Ammon's horn (tissue), 1 donor: Measurements from ENCODE around the gene UVRAG.
"Not testable (repeated sequence)": the region's sequence is repeated elsewhere in the genome, so short reads cannot be mapped to it uniquely, and the experiment has no call there.

ENCODE experiments used
- DNase-seq: peaks from one replicate; pipeline ENCODE4 v3.0.0-alpha.2; 2016; ENCODE audit warnings: low spot score

UVRAG gene

DNA sequence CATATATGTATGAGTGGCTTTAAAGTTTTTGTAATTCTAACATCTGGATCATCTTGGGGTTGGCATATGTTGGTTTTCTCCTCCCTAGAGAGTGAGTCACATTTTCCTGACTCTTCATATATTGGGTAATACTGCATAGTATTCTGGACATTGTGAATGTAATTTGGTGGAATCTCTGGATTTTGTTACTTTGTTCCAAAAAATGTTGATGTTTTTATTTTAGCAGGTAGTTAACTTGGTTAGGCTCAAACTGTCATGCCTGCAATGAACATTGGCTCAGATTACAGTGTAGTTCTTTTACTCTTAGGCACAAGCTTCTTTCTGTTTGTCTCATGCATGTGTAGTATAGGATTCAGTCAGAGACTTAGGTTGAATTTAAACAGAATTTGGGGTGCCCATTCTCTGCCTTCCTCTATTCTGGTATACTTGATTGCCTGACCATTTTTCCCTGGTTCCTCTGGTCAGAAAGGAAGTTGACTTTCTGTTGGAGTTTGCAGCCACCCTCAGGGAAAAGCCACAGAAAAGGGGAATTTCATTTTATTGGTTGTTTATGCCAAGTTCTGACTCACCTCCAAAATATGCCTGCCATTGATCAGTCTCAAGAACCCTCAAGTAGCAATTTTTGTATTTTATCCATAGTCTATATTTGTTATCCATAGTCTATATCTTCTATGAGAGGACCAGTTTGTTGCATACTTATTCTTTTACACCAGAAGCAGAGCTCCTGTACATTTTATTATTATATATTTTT is 151.7 kb downstream of the UVRAG start:
- DNase-seq = no peak

DNA sequence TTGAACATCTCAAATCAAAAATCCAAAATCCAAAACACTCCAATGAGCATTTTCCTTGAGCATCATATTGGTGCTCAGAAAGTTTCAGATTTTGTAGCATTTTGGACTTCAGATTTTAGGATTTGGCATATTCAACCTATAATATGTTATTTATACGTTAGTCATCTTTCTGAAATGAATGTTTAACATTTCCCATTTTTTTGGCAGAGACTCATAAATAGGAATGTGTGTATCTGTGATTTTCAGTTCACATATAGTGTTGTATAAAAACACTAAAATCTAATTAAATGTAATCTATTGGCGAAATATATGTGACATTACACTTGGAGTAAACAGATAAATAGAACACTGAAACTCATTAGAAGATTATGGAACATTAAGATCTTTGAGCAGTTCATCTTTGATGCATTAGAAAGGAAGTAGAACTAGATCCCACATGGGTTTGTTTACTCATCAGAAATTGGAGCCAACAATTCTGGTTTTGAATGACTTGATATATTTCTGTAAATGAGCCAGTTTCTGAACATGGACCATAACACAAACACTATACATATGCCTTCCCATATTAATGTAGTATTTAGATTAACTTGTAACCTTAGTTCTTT is 153.1 kb downstream of the UVRAG start:
- DNase-seq = no peak

- peak; percentile 47 for DNase-seq
Measured at GRCh38 chr11:75969626-75970308, 154.8 kb downstream of the UVRAG start.

GRCh38 chr11:75973710-75974109 is 158.7 kb downstream of the UVRAG start:
- DNase-seq = not testable (repeated sequence)

DNA sequence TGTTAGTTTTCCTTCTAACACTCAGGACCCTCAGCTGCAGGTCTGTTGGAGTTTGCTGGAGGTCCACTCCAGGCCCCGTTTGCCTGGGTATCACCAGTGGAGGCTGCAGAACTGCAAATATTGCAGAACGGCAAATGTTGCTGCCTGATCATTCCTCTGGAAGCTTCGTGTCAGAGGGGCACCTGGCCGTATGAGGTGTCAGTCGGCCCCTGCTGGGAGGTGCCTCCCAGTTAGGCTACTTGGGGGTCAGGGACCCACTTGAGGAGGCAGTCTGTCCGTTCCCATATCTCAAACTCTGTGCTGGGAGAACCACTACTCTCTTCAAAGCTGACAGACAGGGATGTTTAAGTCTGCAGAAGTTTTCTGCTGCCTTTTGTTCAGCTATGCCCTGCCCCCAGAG is 164.1 kb downstream of the UVRAG start:
- not testable (repeated sequence) for DNase-seq

GRCh38 chr11:75979479-75980027 is 164.5 kb downstream of the UVRAG start:
- not testable (repeated sequence) for DNase-seq

DNA sequence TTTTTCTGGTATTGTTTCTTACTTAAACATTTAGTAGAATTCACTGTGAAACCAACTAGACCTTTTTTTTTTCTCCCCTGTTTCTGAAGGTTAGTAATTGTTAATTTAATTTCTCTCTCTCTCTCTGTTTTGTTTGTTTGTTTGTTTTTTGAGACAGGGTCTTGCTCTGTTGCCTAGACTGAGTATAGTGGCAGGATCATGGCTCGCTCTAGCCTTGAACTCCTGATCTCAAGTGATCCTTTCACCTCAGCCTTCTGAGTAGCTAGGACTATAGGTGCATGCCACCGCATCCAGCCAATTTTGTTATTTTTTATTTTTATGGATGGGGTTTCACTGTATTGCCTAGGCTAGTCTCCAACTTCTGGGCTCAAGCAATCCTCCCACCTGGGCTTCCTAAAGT is 165.0 kb downstream of the UVRAG start:
- no peak for DNase-seq

GRCh38 chr11:75981546-75981945 is 166.5 kb downstream of the UVRAG start:
- no peak for DNase-seq

DNA sequence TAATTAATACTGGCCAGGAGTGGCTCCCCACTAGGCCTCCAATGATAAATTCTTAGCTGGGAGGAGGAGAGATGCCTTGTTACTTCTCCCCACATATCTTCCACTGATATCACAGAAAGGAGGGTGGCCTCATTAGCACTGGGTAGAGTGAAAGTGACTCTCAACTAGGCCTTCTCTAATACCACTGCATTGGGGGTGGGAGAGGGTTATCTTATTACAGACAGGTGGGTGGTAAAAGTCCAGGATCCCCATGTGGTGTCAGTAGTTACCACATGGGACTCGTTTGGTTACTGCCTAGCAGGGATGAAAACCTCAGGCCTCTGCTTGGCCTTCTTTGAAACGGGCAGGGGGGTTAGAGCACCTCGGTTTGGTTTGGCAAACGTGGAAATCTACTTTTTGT is 167.3 kb downstream of the UVRAG start:
- no peak for DNase-seq

- no peak for DNase-seq
Measured at GRCh38 chr11:75986966-75987365, 172.0 kb downstream of the UVRAG start.

DNA sequence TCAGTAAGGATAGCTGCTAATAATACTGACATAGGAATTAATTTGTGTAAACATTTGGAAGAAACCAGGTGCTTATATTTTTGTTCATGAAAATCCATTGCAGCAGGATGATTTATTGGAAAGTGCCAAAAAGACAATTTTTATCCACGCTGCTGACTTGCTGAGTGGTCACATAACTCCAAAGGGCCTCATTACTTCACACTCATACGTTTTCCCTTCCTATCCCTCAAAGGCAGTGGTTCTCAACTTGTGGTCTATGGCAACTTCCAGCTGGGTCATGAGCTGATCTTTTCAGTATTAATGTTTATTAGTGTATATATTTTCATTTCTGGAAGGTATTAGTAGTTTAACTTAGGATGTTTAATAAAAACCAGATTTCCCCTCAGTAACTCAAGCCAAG is 178.1 kb downstream of the UVRAG start:
- DNase-seq = no peak

- DNase-seq = no peak
Measured at GRCh38 chr11:75994616-75995015, 179.6 kb downstream of the UVRAG start.

DNA sequence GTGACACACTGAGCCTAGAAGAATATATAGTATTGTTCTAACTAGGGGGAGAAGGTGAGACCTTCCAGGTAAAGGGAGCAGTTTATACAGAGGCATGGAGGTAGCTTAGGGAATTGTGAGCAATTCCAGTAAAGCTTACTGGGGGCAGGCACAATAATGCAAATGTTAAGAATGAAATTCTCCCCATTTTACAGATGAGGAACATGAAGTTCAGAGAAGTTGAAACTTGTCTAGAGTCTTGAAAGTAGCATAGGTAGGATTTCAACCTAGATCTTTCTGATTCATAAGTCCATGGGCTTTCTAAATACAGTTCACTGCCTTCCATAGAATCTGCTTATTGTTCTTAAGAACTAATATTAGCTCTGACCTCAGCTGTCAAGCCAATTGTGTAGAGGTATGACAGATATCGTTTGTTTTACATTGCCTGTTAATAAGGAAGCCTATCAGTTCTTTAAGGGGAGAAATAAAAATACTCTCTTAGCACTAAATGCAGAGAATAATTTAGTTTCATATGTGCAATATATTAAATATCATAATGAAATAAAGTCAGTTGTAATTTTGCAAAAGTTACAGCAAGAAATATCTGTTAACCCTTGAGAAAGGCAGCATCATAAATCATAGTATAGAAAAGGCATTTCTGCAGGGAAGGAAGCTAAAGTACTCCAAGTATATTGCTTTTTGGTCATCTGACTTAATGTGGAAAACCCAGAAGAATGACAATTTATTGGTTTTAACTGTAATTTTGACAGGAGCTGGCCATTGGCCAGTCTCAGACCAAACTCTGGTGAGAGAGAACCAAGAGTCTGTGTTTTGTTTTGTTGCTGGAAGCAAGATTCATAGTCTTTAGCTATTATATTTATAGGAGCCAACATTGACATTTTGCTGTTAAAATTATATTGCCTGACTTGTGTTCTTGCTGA is 181.8 kb downstream of the UVRAG start:
- no peak for DNase-seq

DNA sequence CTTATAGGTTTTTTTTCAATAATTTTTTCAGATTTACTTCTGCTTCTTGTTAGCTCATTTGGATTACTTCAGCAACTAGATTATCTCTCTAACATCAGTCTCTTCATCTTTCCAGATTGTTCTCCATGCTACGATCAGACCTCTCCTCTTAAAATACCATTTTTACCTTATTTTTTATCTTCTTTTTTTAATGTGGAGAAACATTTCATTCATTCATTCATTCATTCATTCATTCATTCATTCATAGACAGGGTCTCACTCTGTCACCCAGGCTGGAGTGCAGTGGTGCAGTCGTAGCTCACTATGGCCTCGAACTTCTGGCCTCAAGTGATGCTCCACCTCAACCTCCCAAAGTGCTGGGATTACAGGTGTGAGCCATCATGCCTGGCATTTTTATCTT is 189.4 kb downstream of the UVRAG start:
- DNase-seq = no peak

DNA sequence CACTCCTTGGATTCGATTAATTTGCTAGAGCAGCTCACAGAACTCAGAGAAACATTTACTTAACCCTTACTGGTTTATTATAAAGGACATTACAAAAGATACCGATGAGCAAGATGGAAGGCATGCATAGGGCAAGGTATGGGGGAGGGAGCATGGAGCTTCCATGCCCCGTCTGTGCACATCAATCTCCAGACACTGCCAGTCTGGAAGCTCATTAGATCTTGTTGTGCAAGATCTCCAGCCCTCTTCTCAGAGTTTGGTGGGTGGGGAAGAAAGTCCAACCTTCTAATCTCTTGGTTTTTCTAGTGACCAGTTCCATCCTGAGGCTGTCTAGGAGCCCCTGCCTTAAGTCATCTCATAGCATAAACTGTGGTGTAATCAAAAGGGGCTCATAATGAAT is 190.7 kb downstream of the UVRAG start:
- DNase-seq = no peak

GRCh38 chr11:76007166-76007565 is 192.2 kb downstream of the UVRAG start:
- no peak for DNase-seq

GRCh38 chr11:76008474-76008873 is 193.5 kb downstream of the UVRAG start:
- DNase-seq = no peak

DNA sequence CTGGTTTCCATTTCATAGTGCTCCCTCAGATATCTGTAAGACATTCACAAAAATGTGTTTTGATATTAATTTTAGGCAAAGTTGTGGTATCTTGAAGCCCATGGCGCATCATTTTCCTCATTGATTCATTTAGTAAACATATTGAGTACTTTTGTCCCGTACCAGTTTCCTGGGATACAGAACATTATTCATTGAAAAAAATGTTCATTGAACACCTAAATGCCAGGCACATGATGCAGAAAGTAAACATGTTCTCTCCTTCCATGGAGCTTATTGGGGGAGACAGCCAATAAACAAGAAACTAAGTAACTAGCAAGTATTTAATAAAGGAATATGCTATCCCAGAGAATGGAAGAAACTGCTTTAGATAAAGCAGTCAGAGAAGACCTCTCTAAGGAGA is 195.0 kb downstream of the UVRAG start:
- no peak for DNase-seq

DNA sequence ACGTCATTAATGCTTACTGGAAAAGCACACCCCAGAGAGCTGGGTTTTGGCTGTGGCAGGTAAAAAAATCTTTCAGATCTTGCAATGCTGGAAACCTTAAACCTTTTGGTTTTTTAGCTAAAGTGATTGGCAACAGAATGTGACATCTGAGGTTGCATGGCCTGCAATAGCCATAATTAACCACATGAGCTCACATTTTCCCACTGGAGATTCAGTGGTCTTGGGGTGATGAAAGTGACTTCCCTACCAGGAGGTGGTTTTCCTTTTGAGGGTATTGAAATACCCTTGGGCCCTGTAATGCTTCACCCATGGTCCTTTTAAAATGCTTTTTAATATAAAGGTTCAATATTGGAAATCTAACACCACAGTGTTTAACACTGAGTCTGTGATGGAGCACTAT is 198.5 kb downstream of the UVRAG start:
- DNase-seq = no peak

GRCh38 chr11:76023236-76024068 is 208.4 kb downstream of the UVRAG start:
- no peak for DNase-seq

GRCh38 chr11:76025068-76025467 is 210.1 kb downstream of the UVRAG start:
- DNase-seq = no peak
